Measurements from ENCODE around the gene KIFAP3. TPM values are rescaled to one million over a fixed set of nuclear protein-coding genes. Genes with fewer than 3 reads are reported as not detected.

KIFAP3 gene
- total and polyA plus RNA-seq, 4 donors: 7.6 to 38.7 (median 25.4) TPM

- 90 to 91% methylated on average over 3 of the region's 3 CpGs for WGBS, 2 donors
- Histone ChIP-seq H3K27ac (ENCODE audit: low read depth in 1 of 2, low read length in 2 of 2) (no peak overlapping the region), H3K27me3 (ENCODE audit: control insufficient read depth in 1 of 2, insufficient read depth in 2 of 2, low read length in 1 of 2) (no peaks in the 10 kb centered on the region), H3K4me3 (ENCODE audit: low read length in 2 of 2) (no peak overlapping the region), H3K4me1 (ENCODE audit: control insufficient read depth in 1 of 2, insufficient read depth in 2 of 2, low read length in 2 of 2) (no peaks in the 10 kb centered on the region), H3K36me3 (ENCODE audit: control insufficient read depth in 1 of 2, insufficient read depth in 2 of 2, low read length in 1 of 2) (peaks cover 2 to 7% of the 10 kb centered on the region in 2 donors), H3K9me3 (ENCODE audit: control insufficient read depth, low read length) (no peaks in the 10 kb centered on the region)
- DNase-seq: no peak
- intact Hi-C loops (cut with DNase I): no loop called here
- no peak for ATAC-seq (ENCODE audit: low FRiP score)
These were observed 25.2 kb downstream of the KIFAP3 start for GRCh38 chr1:170049176-170049800.

GRCh38 chr1:170048515-170048914, 26.0 kb downstream of the KIFAP3 start:
- WGBS, 2 donors: 98% methylated on average over 7 of the region's 7 CpGs
- ATAC-seq (ENCODE audit: low FRiP score): no peak

DNA sequence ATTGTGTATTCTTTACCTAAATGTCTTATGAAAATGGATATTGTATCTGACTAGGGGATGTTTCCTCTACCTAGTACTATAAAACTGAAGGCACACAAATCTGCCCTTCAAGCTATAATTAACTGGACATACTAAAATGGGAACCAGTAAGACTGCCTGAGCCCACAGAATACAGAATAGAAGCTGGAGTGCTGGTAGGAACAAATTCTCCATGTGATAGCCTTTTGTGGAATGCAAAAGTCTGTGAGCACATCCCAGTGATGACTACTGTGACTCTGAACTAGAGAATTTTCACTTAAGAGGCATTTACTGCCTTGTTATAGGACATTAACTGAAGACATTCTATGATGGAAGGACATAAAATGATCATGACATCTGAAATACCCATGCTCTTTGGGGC, 30.3 kb downstream of the KIFAP3 start:
- ATAC-seq (ENCODE audit: low FRiP score): no peak

More at GRCh38 chr1:170048515-170048914, 26.0 kb downstream of the KIFAP3 start:
- Histone ChIP-seq H3K4me1 (ENCODE audit: control insufficient read depth in 1 of 2, insufficient read depth in 2 of 2, low read length in 2 of 2) (no peaks in the 10 kb centered on the region), H3K4me3 (ENCODE audit: low read length in 2 of 2) (no peak overlapping the region), H3K36me3 (ENCODE audit: control insufficient read depth in 1 of 2, insufficient read depth in 2 of 2, low read length in 1 of 2) (peaks cover 2 to 9% of the 10 kb centered on the region in 2 donors), H3K27ac (ENCODE audit: low read depth in 1 of 2, low read length in 2 of 2) (no peak overlapping the region), H3K9me3 (ENCODE audit: control insufficient read depth, low read length) (no peaks in the 10 kb centered on the region), H3K27me3 (ENCODE audit: control insufficient read depth in 1 of 2, insufficient read depth in 2 of 2, low read length in 1 of 2) (no peaks in the 10 kb centered on the region)
- DNase-seq: peak in 1 of 2 donors; percentile 38
- intact Hi-C loops (cut with DNase I): no loop called here

GRCh38 chr1:170041423-170042192, 32.9 kb downstream of the KIFAP3 start:
- Histone ChIP-seq H3K36me3 (ENCODE audit: control insufficient read depth in 1 of 2, insufficient read depth in 2 of 2, low read length in 1 of 2) (peaks cover 3 to 11% of the 10 kb centered on the region in 2 donors), H3K4me3 (ENCODE audit: low read length in 2 of 2) (no peak overlapping the region), H3K27me3 (ENCODE audit: control insufficient read depth in 1 of 2, insufficient read depth in 2 of 2, low read length in 1 of 2) (no peaks in the 10 kb centered on the region), H3K4me1 (ENCODE audit: control insufficient read depth in 1 of 2, insufficient read depth in 2 of 2, low read length in 2 of 2) (no peaks in the 10 kb centered on the region), H3K9me3 (ENCODE audit: control insufficient read depth, low read length) (no peaks in the 10 kb centered on the region), H3K27ac (ENCODE audit: low read depth in 1 of 2, low read length in 2 of 2) (no peak overlapping the region)
- intact Hi-C loops (cut with DNase I): no loop called here
- WGBS, 2 donors: 96 to 98% methylated on average over 14 of the region's 14 CpGs
- DNase-seq (no peak), ATAC-seq (ENCODE audit: low FRiP score) (no peak)

More for the DNA sequence above, 30.3 kb downstream of the KIFAP3 start:
- Histone ChIP-seq H3K27ac (ENCODE audit: low read depth in 1 of 2, low read length in 2 of 2) (no peak overlapping the region), H3K9me3 (ENCODE audit: control insufficient read depth, low read length) (no peaks in the 10 kb centered on the region), H3K27me3 (ENCODE audit: control insufficient read depth in 1 of 2, insufficient read depth in 2 of 2, low read length in 1 of 2) (no peaks in the 10 kb centered on the region), H3K36me3 (ENCODE audit: control insufficient read depth in 1 of 2, insufficient read depth in 2 of 2, low read length in 1 of 2) (peaks cover 4 to 9% of the 10 kb centered on the region in 2 donors), H3K4me1 (ENCODE audit: control insufficient read depth in 1 of 2, insufficient read depth in 2 of 2, low read length in 2 of 2) (no peaks in the 10 kb centered on the region), H3K4me3 (ENCODE audit: low read length in 2 of 2) (no peak overlapping the region)
- intact Hi-C loops (cut with DNase I): no loop called here
- DNase-seq: no peak

DNA sequence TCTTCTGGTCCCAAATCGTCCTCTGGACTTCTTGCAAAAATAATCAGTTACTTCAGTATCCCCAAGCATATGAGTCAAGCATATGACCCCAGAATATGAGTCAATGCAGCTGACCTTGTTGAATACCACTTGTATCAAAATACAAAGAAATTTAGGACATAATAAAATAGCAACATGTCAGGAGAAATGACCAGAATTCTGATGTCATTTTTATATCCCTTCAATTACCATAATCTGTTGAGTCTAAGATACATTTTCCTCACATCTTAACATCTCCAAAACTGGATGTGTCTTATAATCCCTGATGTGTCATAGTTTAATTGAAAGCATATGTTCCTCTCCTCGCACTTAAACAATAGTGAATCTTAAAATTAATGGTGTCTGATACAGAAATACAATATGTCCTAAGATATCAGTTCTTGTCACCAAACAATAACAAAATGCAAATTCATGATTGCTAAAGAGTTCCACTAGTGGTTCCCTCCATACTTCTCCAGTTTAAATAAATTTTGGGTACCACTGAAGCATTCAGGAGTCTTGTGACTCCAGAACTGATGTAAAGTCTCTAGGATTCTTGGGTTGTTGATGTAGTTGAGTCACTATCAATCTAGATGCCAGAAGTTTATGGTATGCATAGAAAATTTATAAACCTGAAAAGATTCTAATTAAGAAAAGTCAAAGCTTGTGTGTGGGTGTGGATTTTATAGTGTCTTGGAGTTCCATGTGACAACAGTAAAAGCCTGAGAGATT, 41.8 kb downstream of the KIFAP3 start:
- ATAC-seq (ENCODE audit: low FRiP score) (no peak), DNase-seq (no peak)
- Histone ChIP-seq H3K4me3 (ENCODE audit: low read length in 2 of 2) (no peak overlapping the region), H3K27ac (ENCODE audit: low read depth in 1 of 2, low read length in 2 of 2) (no peak overlapping the region), H3K4me1 (ENCODE audit: control insufficient read depth in 1 of 2, insufficient read depth in 2 of 2, low read length in 2 of 2) (peaks cover 0 to 2% of the 10 kb centered on the region in 2 donors), H3K27me3 (ENCODE audit: control insufficient read depth in 1 of 2, insufficient read depth in 2 of 2, low read length in 1 of 2) (no peaks in the 10 kb centered on the region), H3K36me3 (ENCODE audit: control insufficient read depth in 1 of 2, insufficient read depth in 2 of 2, low read length in 1 of 2) (peaks cover 0 to 2% of the 10 kb centered on the region in 2 donors), H3K9me3 (ENCODE audit: control insufficient read depth, low read length) (no peaks in the 10 kb centered on the region)
- intact Hi-C loops (cut with DNase I): no loop called here
- 71% methylated on average over 2 of the region's 2 CpGs for WGBS, 2 donors

GRCh38 chr1:170030212-170030611, 44.3 kb downstream of the KIFAP3 start:
- DNase-seq (no peak), ATAC-seq (ENCODE audit: low FRiP score) (no peak)
- Histone ChIP-seq H3K4me3 (ENCODE audit: low read length in 2 of 2) (no peak overlapping the region), H3K27me3 (ENCODE audit: control insufficient read depth in 1 of 2, insufficient read depth in 2 of 2, low read length in 1 of 2) (no peaks in the 10 kb centered on the region), H3K36me3 (ENCODE audit: control insufficient read depth in 1 of 2, insufficient read depth in 2 of 2, low read length in 1 of 2) (peaks cover 0 to 1% of the 10 kb centered on the region in 2 donors), H3K4me1 (ENCODE audit: control insufficient read depth in 1 of 2, insufficient read depth in 2 of 2, low read length in 2 of 2) (peaks cover 0 to 2% of the 10 kb centered on the region in 2 donors), H3K27ac (ENCODE audit: low read depth in 1 of 2, low read length in 2 of 2) (no peak overlapping the region), H3K9me3 (ENCODE audit: control insufficient read depth, low read length) (no peaks in the 10 kb centered on the region)
- intact Hi-C loops (cut with DNase I): no loop called here
- WGBS, 2 donors: 95 to 99% methylated on average over 1 of the region's 1 CpG

- Histone ChIP-seq H3K4me1 (ENCODE audit: control insufficient read depth in 1 of 2, insufficient read depth in 2 of 2, low read length in 2 of 2) (no peaks in the 10 kb centered on the region), H3K27me3 (ENCODE audit: control insufficient read depth in 1 of 2, insufficient read depth in 2 of 2, low read length in 1 of 2) (no peaks in the 10 kb centered on the region), H3K36me3 (ENCODE audit: control insufficient read depth in 1 of 2, insufficient read depth in 2 of 2, low read length in 1 of 2) (peaks cover 0 to 1% of the 10 kb centered on the region in 2 donors), H3K4me3 (ENCODE audit: low read length in 2 of 2) (no peak overlapping the region), H3K27ac (ENCODE audit: low read depth in 1 of 2, low read length in 2 of 2) (no peak overlapping the region), H3K9me3 (ENCODE audit: control insufficient read depth, low read length) (no peaks in the 10 kb centered on the region)
- DNase-seq (no peak), ATAC-seq (ENCODE audit: low FRiP score) (no peak)
- WGBS, 2 donors: 96 to 98% methylated on average over 3 of the region's 3 CpGs
- intact Hi-C loops (cut with DNase I): no loop called here
These were observed 46.7 kb downstream of the KIFAP3 start for GRCh38 chr1:170027760-170028159.

- no peak for ATAC-seq (ENCODE audit: low FRiP score)
These were observed 53.6 kb downstream of the KIFAP3 start for GRCh38 chr1:170020859-170021258.

More at GRCh38 chr1:170020859-170021258, 53.6 kb downstream of the KIFAP3 start:
- intact Hi-C loops (cut with DNase I): no loop called here
- Histone ChIP-seq H3K36me3 (ENCODE audit: control insufficient read depth in 1 of 2, insufficient read depth in 2 of 2, low read length in 1 of 2) (peaks cover 0 to under 1% of the 10 kb centered on the region in 2 donors), H3K4me1 (ENCODE audit: control insufficient read depth in 1 of 2, insufficient read depth in 2 of 2, low read length in 2 of 2) (no peaks in the 10 kb centered on the region), H3K27me3 (ENCODE audit: control insufficient read depth in 1 of 2, insufficient read depth in 2 of 2, low read length in 1 of 2) (no peaks in the 10 kb centered on the region), H3K9me3 (ENCODE audit: control insufficient read depth, low read length) (no peaks in the 10 kb centered on the region), H3K27ac (ENCODE audit: low read depth in 1 of 2, low read length in 2 of 2) (no peak overlapping the region), H3K4me3 (ENCODE audit: low read length in 2 of 2) (no peak overlapping the region)
- DNase-seq: no peak
- 95 to 97% methylated on average over 2 of the region's 2 CpGs for WGBS, 2 donors
